Subcutaneous adipose tissue (tissue), 4 donors: ENCODE results near the gene MYADML2. TPM values are rescaled to one million over a fixed set of nuclear protein-coding genes. Genes with fewer than 3 reads are reported as not detected.

Experiments
- CTCF ChIP-seq: fragments of 450-650 bp; IDR thresholded peaks from one replicate; pipeline ENCODE4 v1.5.1; 2016; ENCODE audit warnings: low read depth, mild to moderate bottlenecking, control low read depth, antibody characterized with exemption, moderate library complexity
- total RNA-seq, 4 donors: library from RNA; depleted of rRNA; stranded (reverse); fragments of >200 nt; gene quantifications; one replicate each; pipeline ENCODE4 v1.1.0, GENCODE V29; 2016

Gene MYADML2
- total RNA-seq, 4 donors from 2014 or later = not detected

GRCh38 chr17:81914103-81914850 is 32.8 kb downstream of the MYADML2 start:
- TF ChIP-seq CTCF = no peak

- no peak for TF ChIP-seq CTCF
These were observed 33.5 kb downstream of the MYADML2 start for GRCh38 chr17:81913394-81914102.

- no peak for TF ChIP-seq CTCF
These were observed 34.4 kb downstream of the MYADML2 start for GRCh38 chr17:81912441-81913309.

GRCh38 chr17:81911969-81912368 is 35.1 kb downstream of the MYADML2 start:
- TF ChIP-seq CTCF = no peak

- TF ChIP-seq CTCF = no peak
These were observed 35.6 kb downstream of the MYADML2 start, which contains the start of gene PCYT2 for GRCh38 chr17:81911277-81911961. TSS of gene PCYT2 (minus strand) at chr17:81911399. CDS start at chr17:81911355, 44 bp downstream.

- no peak for TF ChIP-seq CTCF
These were observed 36.2 kb downstream of the MYADML2 start for GRCh38 chr17:81910840-81911276.
